ENCODE data around the gene TAX1BP1. TPM values are rescaled to one million over a fixed set of nuclear protein-coding genes. Genes with fewer than 3 reads are reported as not detected.

TAX1BP1 gene
- total and polyA plus RNA-seq, 2 experiments from 2014 or later, result 56.5 to 87.9 TPM

DNA sequence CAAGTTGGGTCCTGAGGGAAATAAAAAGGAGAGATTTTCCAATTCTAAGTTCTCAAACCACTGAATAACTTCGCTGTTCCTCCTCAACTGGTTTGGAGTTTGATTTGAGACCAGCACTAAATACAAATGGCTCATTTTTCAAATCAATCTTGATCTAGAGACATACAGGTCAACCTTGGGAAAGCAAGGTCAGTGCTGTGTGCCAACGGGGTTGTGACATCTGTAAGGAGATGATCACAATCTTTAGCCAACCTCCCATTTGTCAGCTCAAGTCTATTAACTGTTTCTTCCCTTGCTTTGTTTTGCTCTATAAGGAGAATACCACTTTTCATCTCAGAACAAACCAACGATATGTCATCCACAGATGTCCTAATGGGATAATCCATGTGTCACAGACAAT lies 131.1 kb downstream of the TAX1BP1 start:
- Mint-ChIP-seq H3K4me1 (peaks cover 30% of the 10 kb centered on the region), H3K4me3 (no peak overlapping the region), H3K27ac (no peak overlapping the region), H3K27me3 (ENCODE audit: insufficient read depth, low read depth, poor library complexity) (peaks cover 9% of the 10 kb centered on the region), H3K9me3 (no peaks in the 10 kb centered on the region), H3K36me3 (ENCODE audit: low read depth) (no peaks in the 10 kb centered on the region)
- no peak overlapping the region for H3K4me3 ChIP-seq
- H3K36me3 ChIP-seq (ENCODE audit: insufficient read depth), result no peaks in the 10 kb centered on the region
- H3K9me2 ChIP-seq (ENCODE audit: insufficient read depth), result 0 out of 2 replicates have a peak, but pooled peaks cover 7% of the 10 kb centered on the region
- ATAC-seq (no peak), DNase-seq (ENCODE audit: low spot score) (no peak)
- H3F3A ChIP-seq (replicated peaks; ENCODE audit: low read depth), result no peaks in the 10 kb centered on the region
- H2AFZ ChIP-seq, result no peak overlapping the region
- TF ChIP-seq POLR2AphosphoS5 (IDR thresholded peaks at IDR 0.05; ENCODE audit: low read depth) (no peak), ZNF331 (CRISPR knock-in tag; IDR thresholded peaks at IDR 0.05; ENCODE audit: low read depth) (no peak), EZH2phosphoT487 (IDR thresholded peaks at IDR 0.05; ENCODE audit: unreplicated experiment) (no peak), STAT1 (IDR thresholded peaks at IDR 0.05; ENCODE audit: unreplicated experiment) (no peak), EZH2 (IDR thresholded peaks at IDR 0.05; ENCODE audit: low read depth, unreplicated experiment) (no peak), NANOG (IDR thresholded peaks at IDR 0.05; ENCODE audit: borderline replicate concordance) (no peak), JUNB (IDR thresholded peaks at IDR 0.05; ENCODE audit: unreplicated experiment) (no peak), CREB1 (CRISPR knock-in tag; IDR thresholded peaks at IDR 0.05; ENCODE audit: low read depth) (no peak), ZNF114 (CRISPR knock-in tag; IDR thresholded peaks at IDR 0.05) (no peak)
- TF ChIP-seq, protein P1, sequence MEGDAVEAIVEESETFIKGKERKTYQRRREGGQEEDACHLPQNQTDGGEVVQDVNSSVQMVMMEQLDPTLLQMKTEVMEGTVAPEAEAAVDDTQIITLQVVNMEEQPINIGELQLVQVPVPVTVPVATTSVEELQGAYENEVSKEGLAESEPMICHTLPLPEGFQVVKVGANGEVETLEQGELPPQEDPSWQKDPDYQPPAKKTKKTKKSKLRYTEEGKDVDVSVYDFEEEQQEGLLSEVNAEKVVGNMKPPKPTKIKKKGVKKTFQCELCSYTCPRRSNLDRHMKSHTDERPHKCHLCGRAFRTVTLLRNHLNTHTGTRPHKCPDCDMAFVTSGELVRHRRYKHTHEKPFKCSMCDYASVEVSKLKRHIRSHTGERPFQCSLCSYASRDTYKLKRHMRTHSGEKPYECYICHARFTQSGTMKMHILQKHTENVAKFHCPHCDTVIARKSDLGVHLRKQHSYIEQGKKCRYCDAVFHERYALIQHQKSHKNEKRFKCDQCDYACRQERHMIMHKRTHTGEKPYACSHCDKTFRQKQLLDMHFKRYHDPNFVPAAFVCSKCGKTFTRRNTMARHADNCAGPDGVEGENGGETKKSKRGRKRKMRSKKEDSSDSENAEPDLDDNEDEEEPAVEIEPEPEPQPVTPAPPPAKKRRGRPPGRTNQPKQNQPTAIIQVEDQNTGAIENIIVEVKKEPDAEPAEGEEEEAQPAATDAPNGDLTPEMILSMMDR (conservative IDR thresholded peaks at IDR 0.05; ENCODE audit: low read depth in 2 of 2), result no peak
- TF ChIP-seq, protein P2, sequence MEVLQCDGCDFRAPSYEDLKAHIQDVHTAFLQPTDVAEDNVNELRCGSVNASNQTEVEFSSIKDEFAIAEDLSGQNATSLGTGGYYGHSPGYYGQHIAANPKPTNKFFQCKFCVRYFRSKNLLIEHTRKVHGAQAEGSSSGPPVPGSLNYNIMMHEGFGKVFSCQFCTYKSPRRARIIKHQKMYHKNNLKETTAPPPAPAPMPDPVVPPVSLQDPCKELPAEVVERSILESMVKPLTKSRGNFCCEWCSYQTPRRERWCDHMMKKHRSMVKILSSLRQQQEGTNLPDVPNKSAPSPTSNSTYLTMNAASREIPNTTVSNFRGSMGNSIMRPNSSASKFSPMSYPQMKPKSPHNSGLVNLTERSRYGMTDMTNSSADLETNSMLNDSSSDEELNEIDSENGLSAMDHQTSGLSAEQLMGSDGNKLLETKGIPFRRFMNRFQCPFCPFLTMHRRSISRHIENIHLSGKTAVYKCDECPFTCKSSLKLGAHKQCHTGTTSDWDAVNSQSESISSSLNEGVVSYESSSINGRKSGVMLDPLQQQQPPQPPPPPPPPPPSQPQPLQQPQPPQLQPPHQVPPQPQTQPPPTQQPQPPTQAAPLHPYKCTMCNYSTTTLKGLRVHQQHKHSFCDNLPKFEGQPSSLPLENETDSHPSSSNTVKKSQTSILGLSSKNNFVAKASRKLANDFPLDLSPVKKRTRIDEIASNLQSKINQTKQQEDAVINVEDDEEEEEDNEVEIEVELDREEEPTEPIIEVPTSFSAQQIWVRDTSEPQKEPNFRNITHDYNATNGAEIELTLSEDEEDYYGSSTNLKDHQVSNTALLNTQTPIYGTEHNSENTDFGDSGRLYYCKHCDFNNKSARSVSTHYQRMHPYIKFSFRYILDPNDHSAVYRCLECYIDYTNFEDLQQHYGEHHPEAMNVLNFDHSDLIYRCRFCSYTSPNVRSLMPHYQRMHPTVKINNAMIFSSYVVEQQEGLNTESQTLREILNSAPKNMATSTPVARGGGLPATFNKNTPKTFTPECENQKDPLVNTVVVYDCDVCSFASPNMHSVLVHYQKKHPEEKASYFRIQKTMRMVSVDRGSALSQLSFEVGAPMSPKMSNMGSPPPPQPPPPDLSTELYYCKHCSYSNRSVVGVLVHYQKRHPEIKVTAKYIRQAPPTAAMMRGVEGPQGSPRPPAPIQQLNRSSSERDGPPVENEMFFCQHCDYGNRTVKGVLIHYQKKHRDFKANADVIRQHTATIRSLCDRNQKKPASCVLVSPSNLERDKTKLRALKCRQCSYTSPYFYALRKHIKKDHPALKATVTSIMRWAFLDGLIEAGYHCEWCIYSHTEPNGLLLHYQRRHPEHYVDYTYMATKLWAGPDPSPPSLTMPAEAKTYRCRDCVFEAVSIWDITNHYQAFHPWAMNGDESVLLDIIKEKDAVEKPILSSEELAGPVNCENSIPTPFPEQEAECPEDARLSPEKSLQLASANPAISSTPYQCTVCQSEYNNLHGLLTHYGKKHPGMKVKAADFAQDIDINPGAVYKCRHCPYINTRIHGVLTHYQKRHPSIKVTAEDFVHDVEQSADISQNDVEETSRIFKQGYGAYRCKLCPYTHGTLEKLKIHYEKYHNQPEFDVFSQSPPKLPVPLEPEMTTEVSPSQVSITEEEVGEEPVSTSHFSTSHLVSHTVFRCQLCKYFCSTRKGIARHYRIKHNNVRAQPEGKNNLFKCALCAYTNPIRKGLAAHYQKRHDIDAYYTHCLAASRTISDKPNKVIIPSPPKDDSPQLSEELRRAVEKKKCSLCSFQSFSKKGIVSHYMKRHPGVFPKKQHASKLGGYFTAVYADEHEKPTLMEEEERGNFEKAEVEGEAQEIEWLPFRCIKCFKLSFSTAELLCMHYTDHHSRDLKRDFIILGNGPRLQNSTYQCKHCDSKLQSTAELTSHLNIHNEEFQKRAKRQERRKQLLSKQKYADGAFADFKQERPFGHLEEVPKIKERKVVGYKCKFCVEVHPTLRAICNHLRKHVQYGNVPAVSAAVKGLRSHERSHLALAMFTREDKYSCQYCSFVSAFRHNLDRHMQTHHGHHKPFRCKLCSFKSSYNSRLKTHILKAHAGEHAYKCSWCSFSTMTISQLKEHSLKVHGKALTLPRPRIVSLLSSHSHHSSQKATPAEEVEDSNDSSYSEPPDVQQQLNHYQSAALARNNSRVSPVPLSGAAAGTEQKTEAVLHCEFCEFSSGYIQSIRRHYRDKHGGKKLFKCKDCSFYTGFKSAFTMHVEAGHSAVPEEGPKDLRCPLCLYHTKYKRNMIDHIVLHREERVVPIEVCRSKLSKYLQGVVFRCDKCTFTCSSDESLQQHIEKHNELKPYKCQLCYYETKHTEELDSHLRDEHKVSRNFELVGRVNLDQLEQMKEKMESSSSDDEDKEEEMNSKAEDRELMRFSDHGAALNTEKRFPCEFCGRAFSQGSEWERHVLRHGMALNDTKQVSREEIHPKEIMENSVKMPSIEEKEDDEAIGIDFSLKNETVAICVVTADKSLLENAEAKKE (CRISPR knock-in tag; IDR thresholded peaks at IDR 0.05), result no peak
- TF ChIP-seq, protein P3, sequence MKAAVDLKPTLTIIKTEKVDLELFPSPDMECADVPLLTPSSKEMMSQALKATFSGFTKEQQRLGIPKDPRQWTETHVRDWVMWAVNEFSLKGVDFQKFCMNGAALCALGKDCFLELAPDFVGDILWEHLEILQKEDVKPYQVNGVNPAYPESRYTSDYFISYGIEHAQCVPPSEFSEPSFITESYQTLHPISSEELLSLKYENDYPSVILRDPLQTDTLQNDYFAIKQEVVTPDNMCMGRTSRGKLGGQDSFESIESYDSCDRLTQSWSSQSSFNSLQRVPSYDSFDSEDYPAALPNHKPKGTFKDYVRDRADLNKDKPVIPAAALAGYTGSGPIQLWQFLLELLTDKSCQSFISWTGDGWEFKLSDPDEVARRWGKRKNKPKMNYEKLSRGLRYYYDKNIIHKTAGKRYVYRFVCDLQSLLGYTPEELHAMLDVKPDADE (IDR thresholded peaks at IDR 0.05), result no peak
- TF ChIP-seq, protein P4, sequence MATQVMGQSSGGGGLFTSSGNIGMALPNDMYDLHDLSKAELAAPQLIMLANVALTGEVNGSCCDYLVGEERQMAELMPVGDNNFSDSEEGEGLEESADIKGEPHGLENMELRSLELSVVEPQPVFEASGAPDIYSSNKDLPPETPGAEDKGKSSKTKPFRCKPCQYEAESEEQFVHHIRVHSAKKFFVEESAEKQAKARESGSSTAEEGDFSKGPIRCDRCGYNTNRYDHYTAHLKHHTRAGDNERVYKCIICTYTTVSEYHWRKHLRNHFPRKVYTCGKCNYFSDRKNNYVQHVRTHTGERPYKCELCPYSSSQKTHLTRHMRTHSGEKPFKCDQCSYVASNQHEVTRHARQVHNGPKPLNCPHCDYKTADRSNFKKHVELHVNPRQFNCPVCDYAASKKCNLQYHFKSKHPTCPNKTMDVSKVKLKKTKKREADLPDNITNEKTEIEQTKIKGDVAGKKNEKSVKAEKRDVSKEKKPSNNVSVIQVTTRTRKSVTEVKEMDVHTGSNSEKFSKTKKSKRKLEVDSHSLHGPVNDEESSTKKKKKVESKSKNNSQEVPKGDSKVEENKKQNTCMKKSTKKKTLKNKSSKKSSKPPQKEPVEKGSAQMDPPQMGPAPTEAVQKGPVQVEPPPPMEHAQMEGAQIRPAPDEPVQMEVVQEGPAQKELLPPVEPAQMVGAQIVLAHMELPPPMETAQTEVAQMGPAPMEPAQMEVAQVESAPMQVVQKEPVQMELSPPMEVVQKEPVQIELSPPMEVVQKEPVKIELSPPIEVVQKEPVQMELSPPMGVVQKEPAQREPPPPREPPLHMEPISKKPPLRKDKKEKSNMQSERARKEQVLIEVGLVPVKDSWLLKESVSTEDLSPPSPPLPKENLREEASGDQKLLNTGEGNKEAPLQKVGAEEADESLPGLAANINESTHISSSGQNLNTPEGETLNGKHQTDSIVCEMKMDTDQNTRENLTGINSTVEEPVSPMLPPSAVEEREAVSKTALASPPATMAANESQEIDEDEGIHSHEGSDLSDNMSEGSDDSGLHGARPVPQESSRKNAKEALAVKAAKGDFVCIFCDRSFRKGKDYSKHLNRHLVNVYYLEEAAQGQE (IDR thresholded peaks at IDR 0.05; ENCODE audit: unreplicated experiment), result no peak
- no peak overlapping the region for H3K4me2 ChIP-seq
- no peaks in the 10 kb centered on the region for H3K27me3 ChIP-seq (ENCODE audit: insufficient read depth)
- H3K79me2 ChIP-seq (replicated peaks; ENCODE audit: insufficient read depth), result no peaks in the 10 kb centered on the region
- 0 out of 2 replicates have a peak overlapping the region, but pooled peaks have one; percentile 45 for H3K27ac ChIP-seq (ENCODE audit: low read depth)
- peaks cover 11% of the 10 kb centered on the region for H3K4me1 ChIP-seq (ENCODE audit: insufficient read depth)
- H4K20me1 ChIP-seq (replicated peaks; ENCODE audit: insufficient read depth), result peaks cover 7% of the 10 kb centered on the region; the same call in 1 of the 2 replicates
